HS-5 (cell line): ENCODE measurements around the gene FMO1.
A peak's percentile ranks its signal among the peaks of the same experiment; 100 is the strongest.
"Not testable (repeated sequence)": the region's sequence is repeated elsewhere in the genome, so short reads cannot be mapped to it uniquely, and the experiment has no call there.

Experiments
- DNase-seq: peaks from one replicate; pipeline ENCODE4 v3.0.0-alpha.2; 2012; ENCODE audit warnings: low read depth

Gene FMO1

DNA sequence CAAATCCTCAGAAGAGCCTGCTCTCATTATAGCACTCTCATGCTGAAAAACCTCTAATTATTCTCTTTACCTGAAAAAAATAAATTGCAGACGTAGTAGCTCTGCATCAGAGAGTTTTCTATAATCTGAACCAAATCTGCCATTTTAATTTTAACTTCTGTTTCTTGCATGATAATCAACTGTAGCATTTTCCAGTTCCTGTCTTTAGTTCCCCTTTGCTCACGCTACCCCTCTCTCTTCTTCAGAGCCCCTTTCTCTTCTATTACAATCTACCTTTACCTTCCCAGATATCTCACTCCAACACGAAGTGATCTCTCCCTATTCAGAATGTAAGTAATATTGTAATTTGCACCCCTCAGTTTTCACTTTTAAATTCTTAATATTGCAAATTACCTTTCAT is 31.4 kb downstream of the FMO1 start:
- DNase-seq = no peak

DNA sequence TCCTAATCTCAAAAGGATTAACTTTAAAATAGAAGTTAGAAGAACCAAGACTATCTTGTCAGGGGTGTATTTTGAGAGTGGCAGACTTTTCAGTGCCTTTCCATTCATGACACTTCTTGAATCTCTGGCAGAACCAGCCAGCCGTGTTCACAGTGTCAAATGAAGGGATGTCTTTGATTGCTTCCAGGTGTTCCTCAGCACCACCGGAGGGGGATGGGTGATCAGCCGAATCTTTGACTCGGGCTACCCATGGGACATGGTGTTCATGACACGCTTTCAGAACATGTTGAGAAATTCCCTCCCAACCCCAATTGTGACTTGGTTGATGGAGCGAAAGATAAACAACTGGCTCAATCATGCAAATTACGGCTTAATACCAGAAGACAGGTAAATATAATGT is 32.3 kb downstream of the FMO1 start:
- DNase-seq = no peak

DNA sequence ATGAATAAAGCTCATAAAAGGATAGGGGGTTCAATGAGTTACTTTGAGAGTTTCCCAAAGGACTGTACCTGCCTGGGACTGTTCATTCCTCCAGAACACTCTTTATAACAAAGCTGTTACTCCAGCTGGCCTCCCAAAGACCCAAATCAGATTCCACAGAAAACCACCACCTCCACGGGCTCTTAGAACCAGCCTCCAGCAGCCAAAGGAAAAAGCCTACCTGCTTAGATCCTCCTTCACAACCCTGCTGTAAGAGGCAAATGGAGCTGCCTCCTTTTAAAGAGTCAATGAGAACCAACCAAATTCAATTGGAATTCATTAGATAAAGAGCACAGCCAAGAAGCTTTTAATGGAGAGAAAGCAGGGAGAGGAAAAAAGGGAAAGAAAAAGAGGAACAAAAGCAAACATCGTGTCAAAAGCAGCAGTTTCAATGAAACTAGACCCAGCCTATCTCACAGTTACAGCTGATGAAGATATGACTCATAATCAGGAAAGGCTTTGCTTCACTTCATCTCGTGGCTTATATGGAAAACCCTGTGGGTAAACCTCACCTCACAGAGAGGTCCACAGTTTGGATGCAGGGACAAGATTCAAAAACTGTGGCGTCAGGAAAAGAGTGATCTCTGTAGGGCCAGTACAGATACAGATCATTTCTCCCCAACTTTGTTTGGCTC is 37.9 kb downstream of the FMO1 start:
- no peak for DNase-seq

DNA sequence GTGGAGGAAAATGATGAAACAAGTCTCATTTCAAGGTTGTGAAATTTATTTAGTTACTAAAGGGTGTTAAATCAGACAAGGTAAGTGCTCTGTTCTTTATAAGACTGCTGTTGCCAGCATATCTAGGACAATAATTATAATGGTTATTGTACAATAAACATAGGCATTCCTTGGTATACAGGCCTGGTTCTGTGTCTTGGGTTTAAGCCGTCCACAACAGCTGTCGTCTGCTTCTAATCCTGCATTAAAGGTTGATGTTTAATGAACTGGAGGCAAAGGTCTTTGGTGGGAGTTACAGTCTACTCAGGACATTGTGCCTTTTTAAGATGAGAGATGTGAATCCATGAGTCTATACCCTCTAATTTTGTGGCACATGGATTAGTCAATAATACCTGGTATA is 42.3 kb downstream of the FMO1 start:
- DNase-seq = no peak

DNA sequence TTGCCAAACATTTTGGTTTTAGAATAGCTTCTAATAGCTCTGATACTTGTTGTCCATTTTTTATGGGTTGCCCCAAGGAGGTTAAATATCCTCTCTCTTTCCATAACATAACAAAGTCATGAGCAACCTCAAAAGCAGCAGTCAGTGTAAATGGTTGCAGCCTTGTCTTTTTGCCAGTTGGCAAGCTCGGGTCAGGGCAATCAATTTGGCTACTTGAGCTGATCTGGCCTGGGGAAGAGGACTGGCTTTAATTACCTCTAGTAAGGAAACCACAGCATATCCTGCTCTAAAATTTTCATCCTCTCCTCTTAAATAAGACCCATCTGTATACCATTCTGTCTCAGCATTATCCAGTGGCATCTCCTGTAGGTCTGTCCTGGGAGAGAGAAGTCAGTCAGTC is 44.5 kb downstream of the FMO1 start:
- peak; percentile 62 for DNase-seq

DNA sequence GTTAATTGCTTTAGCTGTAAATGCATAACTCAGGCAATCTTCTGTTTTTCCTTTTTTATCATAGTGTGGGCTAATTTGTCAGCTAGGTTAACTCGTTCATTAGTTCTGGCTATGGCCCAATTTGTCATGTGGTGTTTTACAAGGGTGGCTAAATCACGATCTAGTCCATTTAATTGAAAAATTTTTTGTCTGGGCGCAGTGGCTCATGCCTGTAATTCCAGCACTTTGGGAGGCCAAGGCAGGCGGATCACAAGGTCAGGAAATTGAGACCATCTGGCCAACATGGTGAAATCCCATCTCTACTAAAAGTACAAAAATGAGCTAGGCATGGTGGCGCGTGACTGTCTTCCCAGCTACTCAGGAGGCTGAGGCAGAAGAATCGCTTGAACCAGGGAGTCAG is 47.1 kb downstream of the FMO1 start:
- not testable (repeated sequence) for DNase-seq

DNA sequence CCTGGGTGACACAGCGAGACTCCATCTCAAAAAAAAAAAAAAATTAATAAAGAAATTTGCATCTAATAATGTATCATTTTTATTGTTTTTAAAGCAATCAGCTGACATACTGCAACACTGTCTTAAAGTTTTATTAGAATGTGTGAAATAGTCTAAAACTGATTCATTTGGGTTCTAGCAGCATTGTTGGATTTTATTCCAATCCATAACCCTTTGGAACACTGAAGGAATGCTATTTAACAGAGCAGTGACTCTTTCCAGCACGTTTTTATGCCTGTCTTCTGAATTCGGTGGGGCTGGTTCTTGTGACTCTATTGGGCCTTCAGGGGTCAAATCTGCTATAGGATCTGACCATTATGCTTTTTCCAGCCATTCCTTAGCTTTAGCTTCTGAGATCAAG is 47.5 kb downstream of the FMO1 start:
- no peak for DNase-seq

DNA sequence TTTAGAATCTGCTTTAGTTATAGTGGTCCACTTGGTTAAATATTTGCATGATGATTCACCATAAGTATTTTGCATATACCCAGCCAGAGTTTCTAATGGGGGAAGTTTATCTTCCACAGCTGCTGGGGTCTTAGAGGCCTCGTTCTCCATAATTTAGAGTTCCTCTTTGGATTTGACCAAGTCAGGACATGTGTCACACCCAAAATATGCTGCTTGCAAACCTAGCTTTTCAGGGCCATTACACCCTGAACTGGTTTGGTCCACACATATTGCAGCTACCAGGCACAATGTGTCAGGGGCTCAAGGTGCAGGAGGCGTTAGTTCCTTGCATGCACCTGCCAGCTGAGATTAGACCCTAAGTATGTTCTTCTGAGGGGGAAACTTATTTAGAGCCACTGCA is 48.6 kb downstream of the FMO1 start:
- no peak for DNase-seq

DNA sequence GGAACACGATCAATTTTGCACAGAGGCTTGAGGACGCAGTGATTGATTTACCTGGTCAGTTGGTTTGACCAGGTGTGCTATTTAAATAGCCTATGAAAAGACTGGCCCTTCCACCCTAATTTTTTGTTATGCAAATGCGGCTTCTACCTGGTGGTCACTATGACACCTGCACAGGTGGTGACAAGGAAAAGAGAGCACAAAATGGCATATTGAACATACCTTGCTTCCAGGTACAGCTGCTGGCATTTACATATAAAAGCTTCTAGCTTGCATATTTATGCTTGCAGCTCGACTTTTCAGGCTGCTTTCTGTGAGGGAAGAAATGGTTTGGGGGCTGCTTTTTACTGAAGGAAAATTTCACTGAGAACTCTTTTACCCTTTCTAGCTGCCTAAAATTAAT is 50.4 kb downstream of the FMO1 start:
- no peak for DNase-seq

DNA sequence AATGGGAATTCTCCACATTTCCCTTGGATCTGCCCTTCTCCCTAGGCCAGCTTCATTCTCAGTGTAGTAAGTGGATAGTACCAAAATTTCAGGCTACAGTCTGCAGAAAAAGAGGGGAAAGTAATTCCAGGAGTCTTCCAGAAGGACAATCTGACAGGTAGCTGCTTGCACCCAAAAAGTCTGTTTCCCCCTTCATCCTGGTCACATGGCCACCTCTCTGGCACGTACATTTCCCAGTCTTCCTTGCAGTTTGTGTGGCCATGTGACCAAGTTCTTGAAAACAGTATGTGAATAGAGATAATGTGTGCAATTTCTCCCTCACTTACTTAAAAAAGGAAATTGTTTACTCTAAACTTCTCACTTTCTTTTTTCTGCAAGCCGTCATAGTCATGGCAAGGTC is 51.0 kb downstream of the FMO1 start:
- DNase-seq = no peak

DNA sequence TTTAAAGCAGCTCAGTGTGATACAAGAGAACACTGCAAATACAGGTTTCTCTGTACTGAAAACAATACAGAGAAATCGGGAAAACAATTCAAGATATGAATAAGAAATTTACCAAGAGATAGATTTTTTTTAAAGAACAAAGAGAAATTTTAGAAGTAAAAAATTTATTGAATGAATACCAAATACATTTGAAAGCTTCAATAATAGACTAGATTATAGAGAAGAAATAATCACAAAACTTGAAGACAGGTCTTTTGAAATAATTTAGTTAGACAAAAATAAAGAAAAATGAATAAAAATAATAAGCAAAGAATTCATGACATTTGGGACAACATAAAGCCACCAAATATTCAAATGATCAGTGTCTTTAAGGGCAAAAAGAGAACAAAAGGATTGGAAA is 52.1 kb downstream of the FMO1 start:
- DNase-seq = no peak

DNA sequence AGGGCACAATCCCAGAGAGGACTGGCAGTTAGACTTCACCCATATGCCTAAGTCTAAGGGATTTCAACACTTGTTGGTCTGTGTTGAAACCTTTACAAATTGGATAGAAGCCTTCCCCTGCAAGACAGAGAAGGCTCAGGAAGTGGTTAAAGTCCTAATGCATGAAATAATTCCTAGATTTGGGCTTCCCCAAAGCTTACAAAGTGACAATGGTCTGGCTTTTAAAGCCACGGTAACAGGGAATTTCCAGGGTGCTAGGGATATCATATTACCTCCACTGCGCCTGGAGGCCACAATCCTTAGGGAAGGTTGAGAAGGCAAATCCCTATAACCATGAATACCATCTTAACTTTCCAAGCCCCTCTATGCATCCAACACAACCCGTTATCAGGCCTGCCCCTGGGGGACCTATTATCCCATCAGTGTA is 62.4 kb downstream of the FMO1 start:
- DNase-seq = no peak

DNA sequence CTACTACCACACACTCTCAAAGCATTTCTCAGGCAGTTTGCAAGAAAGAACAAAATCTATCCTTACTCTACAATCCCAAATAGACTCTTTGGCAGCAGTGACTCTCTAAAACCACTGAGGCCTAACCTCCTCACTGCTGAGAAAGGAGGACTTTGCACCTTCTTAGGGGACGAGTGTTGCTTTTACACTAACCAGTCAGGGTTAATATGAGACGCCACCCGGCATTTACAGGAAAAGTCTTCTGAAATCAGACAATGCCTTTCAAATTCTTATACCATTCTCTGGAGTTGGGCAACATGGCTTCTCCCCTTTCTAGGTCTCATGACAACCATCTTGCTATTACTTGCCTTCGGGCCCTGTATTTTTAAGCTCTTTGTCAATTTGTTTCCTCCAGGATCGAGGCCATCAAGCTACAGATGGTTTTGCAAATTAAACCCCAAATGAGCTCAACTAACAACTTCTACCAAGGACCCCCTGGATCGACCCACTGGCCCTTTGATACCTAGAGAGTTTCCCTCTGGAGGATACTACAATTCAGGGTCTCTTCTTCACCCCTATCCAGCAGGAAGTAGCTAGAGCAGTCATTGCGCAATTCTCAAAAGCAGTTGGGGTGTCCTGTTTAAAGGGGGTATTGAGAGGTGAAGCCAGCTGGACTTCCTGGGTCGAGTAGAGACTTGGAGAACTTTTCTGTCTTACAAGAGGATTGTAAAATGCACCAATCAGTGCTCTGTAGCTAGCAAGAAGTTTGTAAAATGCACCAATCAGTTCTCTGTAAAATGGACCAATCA is 63.7 kb downstream of the FMO1 start:
- DNase-seq = no peak

DNA sequence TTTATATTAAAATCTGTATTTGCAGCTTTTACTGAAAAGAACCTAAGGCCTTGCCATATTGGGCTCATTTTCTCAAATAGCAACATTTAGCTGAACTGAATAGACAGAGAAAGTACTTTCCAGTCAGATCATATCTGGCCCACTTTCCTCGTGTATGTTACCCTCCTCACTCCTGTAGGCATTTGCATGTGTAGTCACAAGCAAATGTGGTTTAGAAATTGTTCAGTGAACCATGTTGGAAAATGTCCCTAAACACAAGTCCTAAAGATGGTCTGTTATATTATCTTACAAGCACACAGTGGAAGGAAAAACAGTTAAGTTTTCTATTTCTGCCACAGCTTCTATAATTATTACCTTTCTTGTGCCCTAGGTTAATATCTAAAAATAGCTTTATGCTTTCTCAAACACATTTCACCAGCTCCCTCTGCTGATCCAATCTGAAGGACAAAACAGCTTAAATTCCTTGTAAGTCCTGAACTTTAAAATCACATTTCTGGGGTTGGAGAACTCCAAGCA is 65.1 kb downstream of the FMO1 start:
- DNase-seq = no peak

DNA sequence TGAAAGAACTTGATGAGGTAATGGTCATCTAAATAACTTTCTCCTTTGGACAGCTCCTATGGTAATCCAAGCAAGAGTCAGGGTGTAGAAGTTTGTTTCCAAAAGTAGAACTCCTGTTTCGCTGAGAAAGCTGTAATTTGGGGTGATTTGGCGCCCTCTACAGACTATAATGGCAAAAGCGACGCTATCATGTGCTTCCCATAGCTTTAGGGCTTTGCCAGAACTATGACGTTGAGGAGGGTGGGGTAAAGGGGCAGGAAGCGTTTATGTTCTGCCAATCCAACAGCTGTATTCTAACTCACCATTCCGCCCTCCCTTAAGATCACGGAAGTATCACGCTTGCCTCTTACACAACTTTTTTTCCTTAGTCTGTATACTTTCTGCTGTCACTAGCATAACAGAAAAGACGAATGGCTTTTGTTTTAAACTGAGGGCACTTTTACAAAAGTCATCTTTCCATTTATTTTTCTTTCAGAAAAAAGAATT is 65.6 kb downstream of the FMO1 start, which contains the start of gene FMO4:
Gene FMO4, plus strand, starts transcription at position 349 of the 486 bp plus-strand sequence. CDS start 5,643 bp downstream, outside the sequence.
- peak; percentile 93 for DNase-seq

DNA sequence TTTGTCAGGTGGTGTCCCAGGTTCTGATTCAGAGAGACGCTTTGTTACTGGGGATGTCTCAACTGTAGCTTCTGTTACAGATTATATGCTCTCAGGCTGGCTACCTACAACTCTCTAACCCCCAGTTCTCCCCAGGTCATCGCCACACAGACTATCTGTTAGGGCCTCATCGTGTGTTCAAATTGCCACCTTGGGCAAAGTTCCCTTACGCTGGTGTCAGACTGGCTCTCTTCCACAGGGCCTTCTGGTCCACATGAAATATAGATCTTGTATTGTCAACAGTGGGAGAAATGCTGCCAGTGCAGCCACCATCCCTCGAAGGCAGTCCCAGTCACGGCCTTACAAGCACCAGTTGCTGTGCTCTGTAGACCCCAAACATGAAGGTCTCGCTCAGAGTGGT is 81.0 kb downstream of the FMO1 start:
- no peak for DNase-seq

DNA sequence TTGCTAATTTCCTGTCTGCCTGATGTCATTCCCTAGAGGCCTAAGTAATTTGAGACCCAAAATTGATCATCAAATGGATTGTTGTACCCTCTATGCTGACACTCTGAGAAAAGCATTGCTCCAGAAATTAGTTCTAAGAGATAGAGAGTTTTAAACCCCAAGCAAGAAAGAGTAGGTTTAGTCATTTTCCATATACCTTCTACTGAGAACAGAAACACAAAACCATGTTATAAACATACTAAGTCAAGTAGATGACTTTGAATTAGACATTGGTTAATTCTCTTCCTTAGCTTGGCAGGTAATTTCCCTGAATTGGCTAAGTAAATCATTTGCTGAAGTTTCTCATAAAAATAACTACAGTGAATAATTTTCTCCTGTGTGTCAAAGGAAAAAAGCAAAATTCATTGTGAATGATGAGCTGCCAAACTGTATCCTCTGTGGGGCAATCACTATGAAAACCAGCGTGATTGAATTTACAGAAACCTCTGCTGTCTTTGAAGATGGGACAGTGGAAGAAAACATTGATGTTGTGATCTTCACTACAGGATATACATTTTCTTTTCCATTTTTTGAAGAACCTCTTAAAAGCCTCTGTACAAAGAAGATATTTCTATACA is 85.8 kb downstream of the FMO1 start:
- DNase-seq = no peak
